CD4-positive, alpha-beta T cell treated with Interleukin-15 for 1 hour (primary cell): ENCODE results near the gene ADGRL4.
"Not testable (repeated sequence)": the region's sequence is repeated elsewhere in the genome, so short reads cannot be mapped to it uniquely, and the experiment has no call there.

Experiments
- DNase-seq: peaks from one replicate; pipeline ENCODE4 v3.0.0-alpha.2; 2020

The ADGRL4 gene

GRCh38 chr1:78916986-78917385 lies 89.5 kb downstream of the ADGRL4 start:
- no peak for DNase-seq

GRCh38 chr1:78913950-78914349 lies 92.6 kb downstream of the ADGRL4 start:
- DNase-seq, result no peak

GRCh38 chr1:78911956-78912880 lies 94.3 kb downstream of the ADGRL4 start:
- DNase-seq, result no peak

- no peak for DNase-seq
These were observed 103.9 kb downstream of the ADGRL4 start for GRCh38 chr1:78902641-78903040.

- no peak for DNase-seq
These were observed 111.7 kb downstream of the ADGRL4 start for GRCh38 chr1:78894811-78895210.

GRCh38 chr1:78892260-78892840 lies 114.2 kb downstream of the ADGRL4 start:
- DNase-seq, result no peak

- no peak for DNase-seq
These were observed 119.1 kb downstream of the ADGRL4 start for GRCh38 chr1:78887458-78887857.

- no peak for DNase-seq
These were observed 121.7 kb downstream of the ADGRL4 start for GRCh38 chr1:78884685-78885452.

- no peak for DNase-seq
These were observed 126.3 kb downstream of the ADGRL4 start for GRCh38 chr1:78880223-78880622.

- not testable (repeated sequence) for DNase-seq
These were observed 130.5 kb downstream of the ADGRL4 start for GRCh38 chr1:78875986-78876385.

- DNase-seq, result not testable (repeated sequence)
These were observed 133.7 kb downstream of the ADGRL4 start for GRCh38 chr1:78872801-78873200.

GRCh38 chr1:78871249-78871648 lies 135.3 kb downstream of the ADGRL4 start:
- DNase-seq, result no peak

GRCh38 chr1:78869136-78869535 lies 137.4 kb downstream of the ADGRL4 start:
- DNase-seq, result no peak

GRCh38 chr1:78864175-78864574 lies 142.4 kb downstream of the ADGRL4 start:
- DNase-seq, result no peak

- no peak for DNase-seq
These were observed 150.4 kb downstream of the ADGRL4 start for GRCh38 chr1:78856096-78856495.

GRCh38 chr1:78855258-78855657 lies 151.3 kb downstream of the ADGRL4 start:
- no peak for DNase-seq

- DNase-seq, result no peak
These were observed 152.0 kb downstream of the ADGRL4 start for GRCh38 chr1:78854556-78854955.

- DNase-seq, result no peak
These were observed 163.0 kb downstream of the ADGRL4 start for GRCh38 chr1:78843546-78843945.

- DNase-seq, result no peak
These were observed 163.4 kb downstream of the ADGRL4 start for GRCh38 chr1:78843111-78843510.

GRCh38 chr1:78840453-78841271 lies 165.9 kb downstream of the ADGRL4 start:
- DNase-seq, result no peak
